DND-41 (cell line): ENCODE measurements around the gene ING2.

Source experiments
- ATAC-seq: fragments of 200-7000 bp; cut with Tn5 transposase; 3 replicates; pipeline ENCODE4 v1.9.1; 2021; ENCODE audit warnings: low read depth; ENCODE audit not compliant: insufficient read depth
- DNase-seq: peaks from one replicate; pipeline ENCODE4 v3.0.0-alpha.2; 2020
- H2AFZ ChIP-seq: 2 replicates; pipeline ENCODE4 v1.6.0; 2012; ENCODE audit warnings: low read depth, low read length
- H3K27ac ChIP-seq: 2 replicates; pipeline ENCODE4 v1.5.1; 2012; ENCODE audit warnings: low read length, inconsistent platforms
- H3K27me3 ChIP-seq: fragments of 200-600 bp; sonication (generic); 2 replicates; pipeline ENCODE4 v1.6.0; 2012; ENCODE audit warnings: low read length, mild to moderate bottlenecking, inconsistent platforms; ENCODE audit not compliant: insufficient read depth, poor library complexity
- H3K36me3 ChIP-seq: 2 replicates; pipeline ENCODE4 v1.5.1; 2012; ENCODE audit warnings: low read length, inconsistent platforms; ENCODE audit not compliant: insufficient read depth
- H3K4me1 ChIP-seq: 2 replicates; pipeline ENCODE4 v1.5.1; 2012; ENCODE audit warnings: mild to moderate bottlenecking, low read length; ENCODE audit not compliant: insufficient read depth
- H3K4me2 ChIP-seq: 2 replicates; pipeline ENCODE4 v1.6.0; 2012; ENCODE audit warnings: mild to moderate bottlenecking, moderate library complexity, low read length, inconsistent platforms; ENCODE audit not compliant: insufficient read depth
- H3K4me3 ChIP-seq, 2 experiments: fragments of 200-600 bp in 1 of 2; shearing (Covaris generic) in 1 of 2; 2 replicates each; pipeline ENCODE4 v1.5.1; 2012 to 2016; ENCODE audit warnings: inconsistent platforms in 2 of 2, low read length in 2 of 2, mild to moderate bottlenecking in 2 of 2, low read depth in 1 of 2, moderate library complexity in 1 of 2
- H3K79me2 ChIP-seq: 2 replicates; pipeline ENCODE4 v1.6.0; 2012; ENCODE audit warnings: low read length, inconsistent platforms; ENCODE audit not compliant: insufficient read depth
- H3K9ac ChIP-seq: 2 replicates; pipeline ENCODE4 v1.6.0; 2012; ENCODE audit warnings: low read depth, mild to moderate bottlenecking, inconsistent platforms, low read length, moderate library complexity
- H3K9me3 ChIP-seq: 2 replicates; pipeline ENCODE4 v1.5.1; 2012; ENCODE audit warnings: low read length, moderate library complexity, mild to moderate bottlenecking, inconsistent platforms; ENCODE audit not compliant: insufficient read depth, severe bottlenecking
- H4K20me1 ChIP-seq: 2 replicates; pipeline ENCODE4 v1.6.0; 2012; ENCODE audit warnings: low read length; ENCODE audit not compliant: insufficient read depth
- EZH2 ChIP-seq: IDR thresholded peaks from 3 replicates; pipeline ENCODE4 v1.6.1; 2012; ENCODE audit warnings: borderline replicate concordance, low read depth, mild to moderate bottlenecking, moderate library complexity, low read length, inconsistent platforms; ENCODE audit not compliant: severe bottlenecking
- TF ChIP-seq, protein P1 (sequence below): IDR thresholded peaks from 2 replicates; pipeline ENCODE4 v1.5.1; 2012; ENCODE audit warnings: borderline replicate concordance, low read length, moderate library complexity, mild to moderate bottlenecking; ENCODE audit not compliant: poor library complexity, severe bottlenecking; ENCODE audit errors: extremely low read depth

Gene ING2

DNA sequence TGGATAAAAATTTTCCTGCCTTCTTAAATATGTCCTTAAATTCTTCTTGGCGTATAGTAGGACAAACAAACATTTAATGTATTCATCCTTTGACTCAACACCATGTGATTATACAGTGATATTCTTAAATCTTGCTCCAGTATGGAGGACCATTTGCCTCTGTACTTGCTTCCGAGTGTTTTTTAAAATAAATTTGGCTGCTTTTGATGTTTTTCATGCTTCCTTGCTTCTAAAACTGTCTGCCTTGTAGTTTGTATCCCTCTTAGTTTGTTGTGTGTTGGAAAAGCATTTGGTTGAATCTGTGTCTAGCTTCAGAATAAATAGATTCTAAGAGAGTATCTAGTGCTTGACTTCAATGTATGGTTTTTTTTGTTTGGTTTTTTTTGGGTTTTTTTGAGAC is 12.3 kb downstream of the ING2 start:
- H3K9me3 ChIP-seq: no peaks in the 10 kb centered on the region
- H3K4me1 ChIP-seq: no peaks in the 10 kb centered on the region
- peaks cover 9% of the 10 kb centered on the region; the same call in 1 of the 2 replicates for H3K36me3 ChIP-seq
- H2AFZ ChIP-seq: no peak overlapping the region
- no peak overlapping the region for H3K27ac ChIP-seq
- TF ChIP-seq, protein P1, sequence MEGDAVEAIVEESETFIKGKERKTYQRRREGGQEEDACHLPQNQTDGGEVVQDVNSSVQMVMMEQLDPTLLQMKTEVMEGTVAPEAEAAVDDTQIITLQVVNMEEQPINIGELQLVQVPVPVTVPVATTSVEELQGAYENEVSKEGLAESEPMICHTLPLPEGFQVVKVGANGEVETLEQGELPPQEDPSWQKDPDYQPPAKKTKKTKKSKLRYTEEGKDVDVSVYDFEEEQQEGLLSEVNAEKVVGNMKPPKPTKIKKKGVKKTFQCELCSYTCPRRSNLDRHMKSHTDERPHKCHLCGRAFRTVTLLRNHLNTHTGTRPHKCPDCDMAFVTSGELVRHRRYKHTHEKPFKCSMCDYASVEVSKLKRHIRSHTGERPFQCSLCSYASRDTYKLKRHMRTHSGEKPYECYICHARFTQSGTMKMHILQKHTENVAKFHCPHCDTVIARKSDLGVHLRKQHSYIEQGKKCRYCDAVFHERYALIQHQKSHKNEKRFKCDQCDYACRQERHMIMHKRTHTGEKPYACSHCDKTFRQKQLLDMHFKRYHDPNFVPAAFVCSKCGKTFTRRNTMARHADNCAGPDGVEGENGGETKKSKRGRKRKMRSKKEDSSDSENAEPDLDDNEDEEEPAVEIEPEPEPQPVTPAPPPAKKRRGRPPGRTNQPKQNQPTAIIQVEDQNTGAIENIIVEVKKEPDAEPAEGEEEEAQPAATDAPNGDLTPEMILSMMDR: no peak
- TF ChIP-seq EZH2: no peak
- no peaks in the 10 kb centered on the region for H3K27me3 ChIP-seq
- DNase-seq (no peak), ATAC-seq (no peak)
- no peak overlapping the region for H3K4me3 ChIP-seq
- no peaks in the 10 kb centered on the region for H3K79me2 ChIP-seq
- H3K4me2 ChIP-seq: no peak overlapping the region
- no peaks in the 10 kb centered on the region; the same call in 1 of the 2 replicates for H4K20me1 ChIP-seq
- H3K9ac ChIP-seq: no peak overlapping the region

DNA sequence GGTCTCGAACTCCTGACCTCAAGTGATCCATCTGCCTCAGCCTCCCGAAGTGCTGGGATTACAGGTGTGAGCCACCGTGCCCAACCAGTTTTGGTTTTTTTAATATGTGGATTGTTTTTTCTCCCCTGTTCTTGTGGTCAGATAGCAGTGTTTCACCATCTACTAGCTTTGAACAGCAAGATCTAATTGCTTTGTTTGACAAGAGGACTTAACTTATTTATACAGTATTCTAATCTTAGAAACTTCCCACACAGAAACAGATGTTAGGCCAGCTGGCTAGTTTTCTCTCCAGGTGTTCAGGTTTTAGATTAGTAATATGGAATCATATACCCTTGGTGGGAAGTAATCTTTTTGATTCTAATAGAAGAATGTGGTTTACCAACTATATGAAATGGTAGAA is 12.9 kb downstream of the ING2 start:
- DNase-seq (no peak), ATAC-seq (no peak)
- Histone ChIP-seq H4K20me1 (no peaks in the 10 kb centered on the region; the same call in 1 of the 2 replicates), H3K4me3 (no peak overlapping the region), H3K9me3 (no peaks in the 10 kb centered on the region), H3K79me2 (no peaks in the 10 kb centered on the region), H2AFZ (no peak overlapping the region), H3K27me3 (no peaks in the 10 kb centered on the region), H3K4me2 (no peak overlapping the region), H3K9ac (no peak overlapping the region), H3K36me3 (peaks cover 5% of the 10 kb centered on the region; the same call in 1 of the 2 replicates), H3K4me1 (no peaks in the 10 kb centered on the region), H3K27ac (no peak overlapping the region)
- TF ChIP-seq, protein P1: no peak
- TF ChIP-seq EZH2: no peak

- Histone ChIP-seq H3K9ac (no peak overlapping the region), H3K9me3 (no peaks in the 10 kb centered on the region), H3K27me3 (no peaks in the 10 kb centered on the region), H3K27ac (no peak overlapping the region), H3K4me3 (no peak overlapping the region), H2AFZ (no peak overlapping the region), H4K20me1 (no peaks in the 10 kb centered on the region), H3K4me1 (no peaks in the 10 kb centered on the region), H3K36me3 (no peaks in the 10 kb centered on the region), H3K79me2 (no peaks in the 10 kb centered on the region), H3K4me2 (no peak overlapping the region)
- ATAC-seq: no peak
- TF ChIP-seq, protein P1: no peak
- no peak for TF ChIP-seq EZH2
- no peak for DNase-seq
These were observed 18.0 kb downstream of the ING2 start for GRCh38 chr4:183522821-183523220.

DNA sequence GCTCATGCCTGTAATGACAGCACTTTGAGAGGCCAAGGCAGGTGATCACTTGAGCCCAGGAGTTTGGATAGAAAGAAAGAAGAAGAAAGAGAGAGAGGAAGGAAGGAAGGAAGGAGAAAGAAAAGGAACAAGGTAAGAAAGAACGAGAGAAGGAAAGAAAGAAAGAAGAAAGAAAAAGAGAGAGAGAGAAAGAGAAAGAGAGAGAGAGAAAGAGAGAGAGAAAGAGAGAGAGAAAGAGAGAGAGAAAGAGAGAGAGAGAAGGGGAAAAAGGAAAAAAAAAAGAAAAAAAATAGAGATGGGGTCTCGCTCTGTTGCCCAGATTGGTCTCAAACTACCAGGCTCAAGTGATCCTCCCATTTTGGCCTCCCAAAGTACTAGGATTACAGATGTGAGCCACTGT is 22.5 kb downstream of the ING2 start:
- ATAC-seq (no peak), DNase-seq (no peak)
- Histone ChIP-seq H3K4me2 (no peak overlapping the region), H4K20me1 (no peaks in the 10 kb centered on the region), H3K27ac (no peak overlapping the region), H3K4me3 (no peak overlapping the region), H3K27me3 (no peaks in the 10 kb centered on the region), H2AFZ (no peak overlapping the region), H3K9me3 (no peaks in the 10 kb centered on the region), H3K36me3 (no peaks in the 10 kb centered on the region), H3K9ac (no peak overlapping the region), H3K4me1 (no peaks in the 10 kb centered on the region), H3K79me2 (no peaks in the 10 kb centered on the region)
- TF ChIP-seq, protein P1: no peak
- no peak for TF ChIP-seq EZH2
